GM21825 (cell line): ENCODE results near the gene PCDHB11.
"Not testable (repeated sequence)": the region's sequence is repeated elsewhere in the genome, so short reads cannot be mapped to it uniquely, and the experiment has no call there.

Experiments
- ATAC-seq: cut with Tn5 transposase; IDR thresholded peaks from one replicate; pipeline ENCODE4 v1.9.1; 2021; ENCODE audit warnings: mild to moderate bottlenecking, moderate library complexity; ENCODE audit not compliant: unreplicated experiment

Gene PCDHB11

DNA sequence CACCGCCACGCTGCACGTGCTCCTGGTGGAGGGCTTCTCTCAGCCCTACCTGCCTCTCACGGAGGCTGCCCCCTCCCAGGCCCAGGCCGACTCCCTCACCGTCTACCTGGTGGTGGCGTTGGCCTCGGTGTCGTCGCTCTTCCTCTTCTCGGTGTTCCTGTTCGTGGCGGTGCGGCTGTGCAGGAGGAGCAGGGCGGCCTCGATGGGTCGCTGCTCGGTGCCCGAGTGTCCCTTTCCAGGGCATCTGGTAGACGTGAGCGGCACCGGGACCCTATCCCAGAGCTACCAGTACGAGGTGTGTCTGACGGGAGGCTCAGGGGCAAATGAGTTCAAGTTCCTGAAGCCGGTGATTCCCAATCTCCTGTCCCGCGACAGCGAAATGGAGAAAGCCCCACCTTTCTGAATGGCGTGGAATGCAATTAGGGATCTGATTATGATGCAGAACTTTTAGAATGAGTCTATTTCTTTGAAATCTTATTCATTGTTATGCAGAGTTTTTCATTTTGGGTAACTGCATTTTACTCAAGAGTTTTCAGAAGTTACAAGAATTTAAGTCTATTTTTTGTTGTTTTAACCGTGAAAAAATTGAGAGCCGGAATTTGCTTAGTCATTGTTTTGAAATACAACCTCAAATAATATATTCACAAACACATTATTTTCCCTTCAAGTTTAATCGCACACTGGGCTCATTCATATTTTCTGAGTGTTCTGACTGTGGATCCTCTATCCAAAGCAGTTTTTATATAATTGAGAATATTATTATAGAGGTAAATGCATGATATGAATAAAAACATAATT lies 37.3 kb downstream of the PCDHB11 start:
- ATAC-seq, result no peak

DNA sequence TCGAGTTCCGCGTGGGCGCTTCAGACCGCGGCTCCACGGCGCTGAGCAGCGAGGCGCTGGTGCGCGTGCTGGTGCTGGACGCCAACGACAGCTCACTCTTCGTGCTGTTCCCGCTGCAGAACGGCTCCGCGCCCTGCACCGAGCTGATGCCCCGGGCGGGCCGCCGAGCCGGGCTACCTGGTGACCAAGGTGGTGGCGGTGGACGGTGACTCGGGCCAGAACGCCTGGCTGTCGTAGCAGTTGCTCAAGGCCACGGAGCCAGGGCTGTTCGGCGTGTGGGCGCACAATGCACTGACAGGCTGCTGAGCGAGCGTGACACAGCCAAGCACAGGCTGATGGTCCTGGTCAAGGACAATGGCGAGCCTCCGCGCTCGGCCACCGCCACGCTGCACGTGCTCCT lies 42.1 kb downstream of the PCDHB11 start:
- no peak for ATAC-seq

DNA sequence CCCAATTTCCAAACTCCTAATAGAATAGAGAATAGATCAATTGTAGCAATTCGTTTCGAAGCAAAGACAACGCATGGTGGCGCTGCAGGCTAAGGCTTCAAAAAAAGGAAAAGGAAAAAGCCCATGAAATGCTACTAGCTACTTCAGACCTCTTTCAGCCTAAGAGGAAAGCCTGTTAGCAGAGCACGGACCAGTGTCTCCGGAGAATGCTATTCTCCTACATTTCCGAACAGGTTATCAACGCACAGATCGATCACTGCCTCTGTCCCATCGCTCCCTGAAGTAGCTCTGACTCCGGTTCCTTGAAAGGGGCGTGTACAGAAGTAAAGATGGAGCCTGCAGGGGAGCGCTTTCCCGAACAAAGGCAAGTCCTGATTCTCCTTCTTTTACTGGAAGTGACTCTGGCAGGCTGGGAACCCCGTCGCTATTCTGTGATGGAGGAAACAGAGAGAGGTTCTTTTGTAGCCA lies 45.9 kb downstream of the PCDHB11 start, which contains the start of gene PCDHB15:
Gene PCDHB15 (plus strand): TSS at position 146 of the 468 bp plus-strand sequence. CDS start 184 bp downstream, at position 330.
- ATAC-seq, result no peak

DNA sequence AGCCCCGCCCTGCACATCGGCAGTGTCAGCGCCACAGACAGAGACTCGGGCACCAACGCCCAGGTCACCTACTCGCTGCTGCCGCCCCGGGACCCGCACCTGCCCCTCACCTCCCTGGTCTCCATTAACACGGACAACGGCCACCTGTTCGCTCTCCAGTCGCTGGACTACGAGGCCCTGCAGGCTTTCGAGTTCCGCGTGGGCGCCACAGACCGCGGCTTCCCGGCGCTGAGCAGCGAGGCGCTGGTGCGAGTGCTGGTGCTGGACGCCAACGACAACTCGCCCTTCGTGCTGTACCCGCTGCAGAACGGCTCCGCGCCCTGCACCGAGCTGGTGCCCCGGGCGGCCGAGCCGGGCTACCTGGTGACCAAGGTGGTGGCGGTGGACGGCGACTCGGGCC lies 47.5 kb downstream of the PCDHB11 start:
- not testable (repeated sequence) for ATAC-seq

DNA sequence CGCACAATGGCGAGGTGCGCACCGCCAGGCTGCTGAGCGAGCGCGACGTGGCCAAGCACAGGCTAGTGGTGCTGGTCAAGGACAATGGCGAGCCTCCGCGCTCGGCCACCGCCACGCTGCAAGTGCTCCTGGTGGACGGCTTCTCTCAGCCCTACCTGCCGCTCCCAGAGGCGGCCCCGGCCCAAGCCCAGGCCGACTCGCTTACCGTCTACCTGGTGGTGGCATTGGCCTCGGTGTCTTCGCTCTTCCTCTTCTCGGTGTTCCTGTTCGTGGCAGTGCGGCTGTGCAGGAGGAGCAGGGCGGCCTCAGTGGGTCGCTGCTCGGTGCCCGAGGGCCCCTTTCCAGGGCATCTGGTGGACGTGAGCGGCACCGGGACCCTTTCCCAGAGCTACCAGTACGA lies 48.0 kb downstream of the PCDHB11 start:
- ATAC-seq, result not testable (repeated sequence)

DNA sequence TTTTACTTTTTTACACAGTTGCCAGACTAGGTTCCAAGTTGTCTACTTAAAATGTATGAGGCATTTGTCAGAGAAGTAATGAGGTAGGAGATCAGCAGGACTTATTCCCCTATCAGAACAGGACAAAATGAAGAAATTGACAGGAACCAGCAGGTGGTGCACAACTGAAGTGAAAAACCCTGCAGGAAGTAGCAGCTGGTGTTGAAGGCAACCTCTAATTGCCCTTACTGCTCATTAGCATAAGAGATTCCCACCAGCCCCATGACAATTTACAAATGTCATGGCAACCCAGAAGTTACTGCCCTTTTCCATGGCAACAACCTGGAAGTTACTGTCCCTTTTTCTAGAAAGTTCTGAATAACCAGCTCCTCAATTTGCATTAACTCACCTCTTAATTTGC lies 51.1 kb downstream of the PCDHB11 start:
- no peak for ATAC-seq
